AG09309 (cell line): ENCODE results near the gene FGF1.

Experiments used
- DNase-seq: peaks from one replicate; pipeline ENCODE4 v3.0.0-alpha.2; 2010; ENCODE audit warnings: low read depth
- H3K4me3 ChIP-seq: 2 replicates; pipeline ENCODE4 v1.5.1; 2011; ENCODE audit warnings: mild to moderate bottlenecking, low read depth, low read length, moderate library complexity; ENCODE audit not compliant: control insufficient read depth
- TF ChIP-seq, protein P1 (sequence below): IDR thresholded peaks from 2 replicates; pipeline ENCODE4 v1.5.1; 2011; ENCODE audit warnings: mild to moderate bottlenecking, low read depth, low read length, inconsistent platforms; ENCODE audit not compliant: insufficient read depth, control insufficient read depth; ENCODE audit errors: missing control alignments

The FGF1 gene

DNA sequence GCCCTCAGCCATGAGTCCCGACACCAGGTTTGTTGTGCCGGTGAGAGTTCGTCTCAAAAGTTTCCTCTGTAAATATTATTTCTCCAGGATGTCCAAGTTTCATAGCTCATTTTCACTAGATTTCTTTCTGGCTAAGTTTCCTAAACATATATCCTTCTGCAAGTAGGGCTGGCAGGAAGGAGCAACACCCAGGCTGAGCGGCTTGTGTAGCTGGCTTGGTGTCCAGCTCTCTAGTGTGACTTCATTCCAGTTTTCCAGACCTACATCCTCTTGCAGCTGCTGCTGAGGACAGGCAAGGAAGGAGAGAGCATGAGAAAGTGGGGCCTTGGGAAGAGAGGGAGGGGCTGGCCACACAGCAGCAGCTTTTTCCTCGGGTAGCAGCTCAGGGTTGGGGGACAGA, 80.3 kb downstream of the FGF1 start:
- DNase-seq, result no peak
- no peak overlapping the region for H3K4me3 ChIP-seq
- TF ChIP-seq, protein P1, sequence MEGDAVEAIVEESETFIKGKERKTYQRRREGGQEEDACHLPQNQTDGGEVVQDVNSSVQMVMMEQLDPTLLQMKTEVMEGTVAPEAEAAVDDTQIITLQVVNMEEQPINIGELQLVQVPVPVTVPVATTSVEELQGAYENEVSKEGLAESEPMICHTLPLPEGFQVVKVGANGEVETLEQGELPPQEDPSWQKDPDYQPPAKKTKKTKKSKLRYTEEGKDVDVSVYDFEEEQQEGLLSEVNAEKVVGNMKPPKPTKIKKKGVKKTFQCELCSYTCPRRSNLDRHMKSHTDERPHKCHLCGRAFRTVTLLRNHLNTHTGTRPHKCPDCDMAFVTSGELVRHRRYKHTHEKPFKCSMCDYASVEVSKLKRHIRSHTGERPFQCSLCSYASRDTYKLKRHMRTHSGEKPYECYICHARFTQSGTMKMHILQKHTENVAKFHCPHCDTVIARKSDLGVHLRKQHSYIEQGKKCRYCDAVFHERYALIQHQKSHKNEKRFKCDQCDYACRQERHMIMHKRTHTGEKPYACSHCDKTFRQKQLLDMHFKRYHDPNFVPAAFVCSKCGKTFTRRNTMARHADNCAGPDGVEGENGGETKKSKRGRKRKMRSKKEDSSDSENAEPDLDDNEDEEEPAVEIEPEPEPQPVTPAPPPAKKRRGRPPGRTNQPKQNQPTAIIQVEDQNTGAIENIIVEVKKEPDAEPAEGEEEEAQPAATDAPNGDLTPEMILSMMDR, result no peak

DNA sequence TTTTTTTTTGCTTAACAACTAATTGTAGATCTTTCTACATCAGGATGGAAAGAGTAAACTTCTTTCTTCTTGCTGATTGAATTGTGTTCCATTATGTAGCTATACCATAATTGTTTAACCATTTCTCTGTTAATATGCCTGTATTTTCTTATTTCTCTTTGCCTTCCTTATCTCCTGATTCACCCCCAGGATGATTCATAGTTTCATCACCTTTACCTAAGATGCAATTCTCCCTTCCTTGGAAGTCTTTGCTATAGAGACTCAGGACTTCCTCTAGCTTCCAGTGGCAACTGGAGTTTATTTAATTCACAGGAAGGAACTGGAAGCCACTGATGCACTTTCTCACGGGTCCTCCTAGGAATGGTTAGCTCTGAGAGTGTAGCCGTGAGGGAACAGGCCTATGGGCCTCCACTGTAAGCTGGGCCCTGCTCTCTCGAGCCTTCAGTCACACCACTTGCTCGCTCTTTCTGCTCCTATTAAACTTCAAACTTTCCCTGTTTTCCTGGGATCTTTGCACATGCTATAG, 83.1 kb downstream of the FGF1 start:
- DNase-seq, result no peak
- TF ChIP-seq, protein P1, result no peak

DNA sequence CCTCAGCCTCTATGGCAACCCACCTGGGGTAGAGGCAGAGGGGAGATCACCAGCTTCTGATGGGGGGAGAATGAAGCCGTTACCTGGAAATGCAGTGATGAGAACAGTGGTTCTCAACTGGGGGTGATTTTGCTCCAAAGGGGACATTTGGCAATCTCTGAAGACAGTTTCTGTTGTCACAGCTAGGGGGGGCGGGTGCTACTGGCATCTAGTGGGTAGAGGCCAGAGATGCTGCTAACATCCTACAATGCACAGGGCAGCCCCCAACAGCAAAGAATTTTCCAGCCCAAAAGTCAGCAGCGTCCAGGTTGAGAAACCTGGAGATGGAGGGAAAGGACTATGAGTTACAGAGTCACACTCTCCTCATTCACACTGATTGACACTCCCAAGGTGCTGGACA, 84.5 kb downstream of the FGF1 start:
- DNase-seq, result no peak
- no peak overlapping the region for H3K4me3 ChIP-seq
- TF ChIP-seq, protein P1, result peak; percentile 18

More for the DNA sequence above, 83.1 kb downstream of the FGF1 start:
- H3K4me3 ChIP-seq, result no peak overlapping the region

DNA sequence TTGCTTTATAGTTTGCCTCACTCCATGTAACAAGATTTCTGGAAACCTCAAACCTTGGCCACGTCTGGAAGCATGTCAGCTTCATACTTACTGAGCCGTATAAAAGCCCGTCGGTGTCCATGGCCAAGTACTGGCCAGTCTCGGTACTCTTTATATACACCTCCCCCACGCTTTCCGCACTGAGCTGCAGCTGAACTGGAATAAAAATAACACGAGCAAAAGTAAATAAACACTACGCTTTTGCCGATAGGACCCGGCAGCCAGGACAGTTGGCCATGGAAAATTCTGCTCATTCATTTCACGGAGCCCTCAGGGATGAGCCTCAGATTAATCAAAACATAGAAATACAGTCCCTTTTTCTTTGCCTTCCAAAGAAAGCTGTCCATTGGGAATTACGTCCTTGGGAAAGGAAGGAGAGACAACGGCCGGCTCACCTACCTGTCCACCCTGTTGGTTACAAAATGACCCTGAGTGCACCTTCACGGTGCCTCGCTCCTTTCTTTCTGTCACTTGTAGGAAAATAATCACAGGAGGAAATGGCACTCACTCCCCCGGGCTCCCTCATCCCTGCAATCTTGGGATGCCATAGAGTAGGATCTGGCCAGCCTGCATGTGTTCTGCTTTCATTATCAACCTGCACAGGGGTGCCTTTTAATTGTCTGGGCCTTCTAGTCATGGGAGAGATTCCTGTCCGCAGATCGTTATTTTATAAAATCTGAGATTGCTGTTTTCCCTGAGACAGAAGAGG, 85.1 kb downstream of the FGF1 start:
- TF ChIP-seq, protein P1, result no peak
- no peak overlapping the region for H3K4me3 ChIP-seq
- DNase-seq, result no peak

DNA sequence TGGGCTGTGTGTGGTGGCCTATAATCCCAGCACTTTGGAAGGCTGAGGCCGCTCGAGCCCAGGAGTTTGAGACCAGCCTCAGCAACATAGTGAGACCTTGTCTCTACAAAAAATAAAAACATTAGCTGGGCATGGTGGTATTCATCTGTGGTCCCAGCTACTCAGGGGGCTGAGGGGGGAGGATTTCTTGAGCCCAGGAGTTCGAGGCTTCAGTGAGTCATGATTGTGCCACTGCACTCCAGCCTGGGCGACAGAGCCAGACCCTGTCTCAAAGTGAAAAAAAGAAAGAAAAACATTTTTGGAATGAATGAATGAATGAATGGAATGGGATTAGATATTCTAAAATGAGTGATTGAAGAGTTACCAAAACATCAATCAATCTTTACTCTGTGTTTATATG, 85.8 kb downstream of the FGF1 start:
- TF ChIP-seq, protein P1, result no peak
- no peak for DNase-seq
- no peak overlapping the region for H3K4me3 ChIP-seq

DNA sequence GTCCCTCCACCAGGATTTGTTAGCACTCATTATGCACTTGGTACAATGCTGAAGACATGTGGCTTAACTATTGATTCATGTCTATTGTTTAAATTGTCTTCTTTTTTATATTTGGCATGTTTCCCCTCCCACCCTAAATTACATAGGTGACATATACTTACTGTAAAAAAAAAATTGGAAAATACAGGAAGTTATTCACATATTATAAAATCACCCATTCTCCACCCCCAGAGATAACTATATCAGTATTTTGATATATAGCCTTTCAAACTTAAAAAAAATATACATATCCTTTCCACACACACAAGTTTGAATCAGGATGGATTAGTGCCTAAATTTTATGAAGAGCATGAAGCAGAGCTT, 87.6 kb downstream of the FGF1 start:
- TF ChIP-seq, protein P1, result no peak
- H3K4me3 ChIP-seq, result no peak overlapping the region
- no peak for DNase-seq
